GM18909 (cell line): ENCODE results near the gene GAMT.

ENCODE experiments used
- ATAC-seq: cut with Tn5 transposase; IDR thresholded peaks from one replicate; pipeline ENCODE4 v1.9.1; 2021; ENCODE audit warnings: mild to moderate bottlenecking; ENCODE audit not compliant: unreplicated experiment, poor library complexity

GAMT gene

DNA sequence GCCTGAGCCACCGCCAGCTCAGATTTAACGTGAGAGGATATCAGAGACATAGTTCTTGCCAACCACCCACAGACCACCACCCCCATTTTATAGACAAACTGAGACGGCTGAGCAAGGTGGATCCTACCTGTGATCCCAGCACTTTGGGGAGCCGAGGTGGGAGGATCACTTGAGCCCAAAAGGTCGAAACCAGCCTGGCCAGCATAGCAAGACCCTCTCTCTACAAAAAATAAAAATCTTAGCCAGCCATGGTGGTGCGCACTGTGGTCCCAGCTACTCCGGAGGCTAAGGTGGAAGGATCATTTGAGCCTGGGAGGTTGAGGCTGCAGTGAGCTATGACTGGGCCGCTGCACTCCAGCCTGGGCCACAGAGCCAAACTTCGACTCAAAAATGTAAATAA, 48.2 kb downstream of the GAMT start:
- no peak for ATAC-seq

DNA sequence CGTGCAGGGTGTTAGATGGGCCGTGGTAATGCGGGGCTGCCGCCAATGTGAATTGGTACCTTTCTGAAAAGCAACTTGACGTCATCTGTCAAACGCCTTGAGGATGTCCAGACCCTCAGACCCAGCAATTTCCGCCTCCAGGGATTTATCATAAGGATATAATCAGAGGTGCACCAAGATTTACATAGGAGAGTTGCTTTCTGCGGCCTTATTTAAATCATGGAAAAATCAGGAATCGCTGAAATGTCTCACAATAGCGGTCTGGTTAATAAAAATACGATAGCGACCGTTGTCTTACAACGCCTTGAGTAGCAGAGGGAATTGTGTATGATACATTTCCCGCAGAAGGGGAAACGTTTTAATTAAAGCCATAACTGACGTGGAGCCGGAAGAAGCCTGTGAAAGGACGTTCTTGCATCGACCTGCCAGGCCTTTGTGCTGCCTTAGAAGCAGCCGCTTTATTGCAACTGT, 49.9 kb downstream of the GAMT start:
- ATAC-seq, result no peak

- ATAC-seq, result no peak
Measured at GRCh38 chr19:1350867-1351266, 50.5 kb downstream of the GAMT start.

- ATAC-seq, result no peak
Measured at GRCh38 chr19:1349211-1349610, 52.1 kb downstream of the GAMT start.
